HEK293 (cell line): Measurements from ENCODE around the gene ZNF618.

Source experiments
- CTCF ChIA-PET: fragments of 350-600 bp; formaldehyde crosslinking; extraction: SDS; loops from one replicate; lab custom pipeline; 2021; ENCODE audit warnings: antibody characterized with exemption; lab: Yijun Ruan, JAX
- POLR2A ChIA-PET: fragments of 300-600 bp; formaldehyde crosslinking; extraction: SDS; loops from one replicate; lab custom pipeline; 2020; ENCODE audit warnings: antibody characterized with exemption, inconsistent platforms; lab: Yijun Ruan, JAX
- H3K27ac ChIP-seq: fragments of 200-500 bp; sonication (Bioruptor generic); 2 replicates; pipeline ENCODE4 v1.5.1; 2014; ENCODE audit warnings: low read depth, low read length, control low read depth, inconsistent platforms; ENCODE audit errors: extremely low read depth
- H3K36me3 ChIP-seq, 2 experiments: fragments of 200-500 bp in 1 of 2; sonication (Bioruptor generic) in 1 of 2; 1 replicate in 1 of 2; 2 replicates in 1 of 2; pipeline ENCODE4 v1.5.1; 2014 to 2017; ENCODE audit warnings: inconsistent platforms in 2 of 2, low read length in 2 of 2; ENCODE audit not compliant: control insufficient read depth in 2 of 2, insufficient read depth in 1 of 2
- H3K4me1 ChIP-seq: fragments of 200-500 bp; sonication (Bioruptor generic); 2 replicates; pipeline ENCODE4 v1.5.1; 2014; ENCODE audit warnings: mild to moderate bottlenecking, low read length, inconsistent platforms; ENCODE audit not compliant: control insufficient read depth, insufficient read depth
- H3K4me3 ChIP-seq: 2 replicates; pipeline ENCODE4 v1.5.1; 2011; ENCODE audit warnings: low read depth, mild to moderate bottlenecking, control low read depth, low read length, moderate library complexity
- H3K9me3 ChIP-seq: fragments of 200-500 bp; sonication (Bioruptor generic); 2 replicates; pipeline ENCODE4 v1.5.1; 2014; ENCODE audit warnings: low read depth, low read length, inconsistent platforms; ENCODE audit not compliant: control insufficient read depth, insufficient read depth
- GLIS1 ChIP-seq: fragments of 450-650 bp; formaldehyde crosslinking; IDR thresholded peaks from 2 replicates; pipeline ENCODE4 v1.5.1; 2016; ENCODE audit warnings: missing biosample characterization, missing genetic modification characterization
- GLIS2 ChIP-seq: fragments of 450-650 bp; formaldehyde crosslinking; IDR thresholded peaks from 2 replicates; pipeline ENCODE4 v1.5.1; 2016; ENCODE audit warnings: missing biosample characterization, missing genetic modification characterization
- INSM2 ChIP-seq: fragments of 450-650 bp; formaldehyde crosslinking; IDR thresholded peaks from 2 replicates; pipeline ENCODE4 v1.5.1; 2016; ENCODE audit warnings: missing biosample characterization, missing genetic modification characterization
- KLF10 ChIP-seq: fragments of 450-650 bp; IDR thresholded peaks from 2 replicates; pipeline ENCODE4 v1.5.1; 2018; ENCODE audit warnings: missing biosample characterization, mild to moderate bottlenecking, missing genetic modification characterization
- KLF9 ChIP-seq: fragments of 450-650 bp; formaldehyde crosslinking; IDR thresholded peaks from 2 replicates; pipeline ENCODE4 v1.5.1; 2016; ENCODE audit warnings: missing biosample characterization, missing genetic modification characterization, low read depth
- SALL2 ChIP-seq: fragments of 450-650 bp; formaldehyde crosslinking; IDR thresholded peaks from 2 replicates; pipeline ENCODE4 v1.5.0; 2017; ENCODE audit warnings: missing biosample characterization, mild to moderate bottlenecking, missing genetic modification characterization, borderline replicate concordance
- TCF7L2 ChIP-seq: IDR thresholded peaks from 2 replicates; pipeline ENCODE4 v1.6.1; 2011; ENCODE audit warnings: low read depth, mild to moderate bottlenecking, inconsistent platforms, low read length, moderate library complexity, borderline replicate concordance
- TSHZ1 ChIP-seq: fragments of 450-650 bp; formaldehyde crosslinking; IDR thresholded peaks from 2 replicates; pipeline ENCODE4 v1.5.1; 2016; ENCODE audit warnings: missing biosample characterization, missing genetic modification characterization, borderline replicate concordance
- WT1 ChIP-seq: fragments of 450-650 bp; formaldehyde crosslinking; IDR thresholded peaks from 2 replicates; pipeline ENCODE4 v1.5.1; 2016; ENCODE audit warnings: missing biosample characterization, missing genetic modification characterization
- ZBTB6 ChIP-seq: fragments of 450-650 bp; formaldehyde crosslinking; IDR thresholded peaks from 2 replicates; pipeline ENCODE4 v1.5.1; 2017; ENCODE audit warnings: missing biosample characterization, missing genetic modification characterization
- ZFP41 ChIP-seq: fragments of 450-650 bp; formaldehyde crosslinking; IDR thresholded peaks from 2 replicates; pipeline ENCODE4 v1.5.1; 2016; ENCODE audit warnings: missing biosample characterization, missing genetic modification characterization, borderline replicate concordance
- ZNF544 ChIP-seq: fragments of 450-650 bp; formaldehyde crosslinking; IDR thresholded peaks from 2 replicates; pipeline ENCODE4 v1.5.0; 2017; ENCODE audit warnings: missing biosample characterization, missing genetic modification characterization
- ZNF561 ChIP-seq: fragments of 450-650 bp; IDR thresholded peaks from 2 replicates; pipeline ENCODE4 v1.5.1; 2018; ENCODE audit warnings: missing biosample characterization, missing genetic modification characterization, borderline replicate concordance
- ZNF571 ChIP-seq: fragments of 450-650 bp; formaldehyde crosslinking; IDR thresholded peaks from 2 replicates; pipeline ENCODE4 v1.5.0; 2017; ENCODE audit warnings: missing biosample characterization, missing genetic modification characterization
- ZNF658 ChIP-seq: fragments of 450-650 bp; formaldehyde crosslinking; IDR thresholded peaks from 2 replicates; pipeline ENCODE4; 2016; ENCODE audit warnings: missing biosample characterization, missing genetic modification characterization
- ZNF701 ChIP-seq: fragments of 450-650 bp; formaldehyde crosslinking; IDR thresholded peaks from 2 replicates; pipeline ENCODE4 v1.5.1; 2016; ENCODE audit warnings: missing biosample characterization, missing genetic modification characterization
- ZSCAN4 ChIP-seq: fragments of 450-650 bp; formaldehyde crosslinking; IDR thresholded peaks from 2 replicates; pipeline ENCODE4 v1.5.1; 2017; ENCODE audit warnings: missing biosample characterization, missing genetic modification characterization
- ZXDB ChIP-seq: fragments of 450-650 bp; formaldehyde crosslinking; IDR thresholded peaks from 2 replicates; pipeline ENCODE4 v1.5.1; 2016; ENCODE audit warnings: missing biosample characterization, missing genetic modification characterization

The ZNF618 gene

GRCh38 chr9:114092336-114092735, 216.2 kb downstream of the ZNF618 start (continued):
- TF ChIP-seq ZBTB6 (tag by site-specific recombination) (no peak), ZFP41 (tag by site-specific recombination) (no peak), TSHZ1 (no peak)

- no peaks in the 10 kb centered on the region for H3K9me3 ChIP-seq
- no peak overlapping the region for H3K27ac ChIP-seq
- H3K36me3 ChIP-seq, result no peaks in the 10 kb centered on the region
- CTCF ChIA-PET, result interaction anchor here (0.6 to 4.7 kb wide), 5 partner anchors 10 to 198 kb away, joined by 3 to 54 read pairs (median 9); no protein-coding TSS in a partner anchor
- no peak overlapping the region for H3K4me3 ChIP-seq
- POLR2A ChIA-PET, result no interaction called here
- no peaks in the 10 kb centered on the region for H3K4me1 ChIP-seq
- TF ChIP-seq KLF10 (no peak), GLIS2 (tag by site-specific recombination) (no peak), WT1 (tag by site-specific recombination) (no peak), ZNF544 (tag by site-specific recombination) (no peak), GLIS1 (tag by site-specific recombination) (no peak), SALL2 (tag by site-specific recombination) (no peak), ZNF571 (tag by site-specific recombination) (no peak), KLF9 (no peak), TCF7L2 (no peak), ZXDB (no peak), INSM2 (tag by site-specific recombination) (no peak), ZNF701 (no peak), ZNF561 (no peak), ZSCAN4 (tag by site-specific recombination) (no peak), ZNF658 (tag by site-specific recombination) (no peak)
These were observed 216.9 kb downstream of the ZNF618 start for GRCh38 chr9:114093031-114093471.
